GM10266 (cell line): ENCODE data around the gene UGT1A5.

ENCODE experiments used
- DNase-seq: peaks from one replicate; pipeline ENCODE4 v3.0.0; 2012; ENCODE audit errors: extremely low spot score
- CTCF ChIP-seq: IDR thresholded peaks from 2 replicates; pipeline ENCODE4 v1.5.1; 2012; ENCODE audit warnings: mild to moderate bottlenecking, low read depth; ENCODE audit not compliant: control insufficient read depth, insufficient read depth; ENCODE audit errors: missing control alignments

UGT1A5 gene

GRCh38 chr2:233674995-233675394 is 37.7 kb upstream of the UGT1A5 start:
- TF ChIP-seq CTCF: no peak
- no peak for DNase-seq

GRCh38 chr2:233676046-233676445 is 36.7 kb upstream of the UGT1A5 start:
- no peak for DNase-seq
- TF ChIP-seq CTCF: no peak

- no peak for TF ChIP-seq CTCF
Observed at GRCh38 chr2:233679196-233679595, 33.5 kb upstream of the UGT1A5 start.

GRCh38 chr2:233680361-233681045 is 32.2 kb upstream of the UGT1A5 start:
- TF ChIP-seq CTCF: no peak
- no peak for DNase-seq

More at GRCh38 chr2:233679196-233679595, 33.5 kb upstream of the UGT1A5 start:
- no peak for DNase-seq

GRCh38 chr2:233681521-233682099 is 31.1 kb upstream of the UGT1A5 start, which contains the start of gene UGT1A7:
TSS of gene UGT1A7 (plus strand) at chr2:233681901. CDS start at chr2:233681938, 37 bp downstream.
- DNase-seq: no peak

GRCh38 chr2:233684640-233685039 is 28.1 kb upstream of the UGT1A5 start:
- no peak for TF ChIP-seq CTCF

More at GRCh38 chr2:233681521-233682099, 31.1 kb upstream of the UGT1A5 start, which contains the start of gene UGT1A7:
- TF ChIP-seq CTCF: no peak

GRCh38 chr2:233686928-233687327 is 25.8 kb upstream of the UGT1A5 start:
- no peak for TF ChIP-seq CTCF
- DNase-seq: no peak

More at GRCh38 chr2:233684640-233685039, 28.1 kb upstream of the UGT1A5 start:
- DNase-seq: no peak
